K562 (cell line): ENCODE measurements around the gene OR9Q2. TPM values are rescaled to one million over a fixed set of nuclear protein-coding genes. Genes with fewer than 3 reads are reported as not detected.
A peak's percentile ranks its signal among the peaks of the same experiment; 100 is the strongest.

Experiments used
- ATAC-seq: fragments of 200-7000 bp; cut with Tn5 transposase; 3 replicates; pipeline ENCODE4 v1.9.1; 2020; ENCODE audit warnings: moderate library complexity
- BruUV-seq: library from RNA; stranded (reverse); fragments of 400-500 nt; replicated peaks from 2 replicates; lab custom pipeline; 2021; lab: Mats Ljungman, UMichigan
- CTCF ChIA-PET: fragments of 300-600 bp; formaldehyde crosslinking; extraction: SDS; loops from one replicate; lab custom pipeline; 2021; ENCODE audit warnings: low intra/inter-chr PET ratio; lab: Yijun Ruan, JAX
- POLR2A ChIA-PET: fragments of 300-600, 350-650 bp; sonication (Branson Sonifier 250); formaldehyde crosslinking; extraction: SDS; loops from one replicate; lab custom pipeline; 2021; ENCODE audit warnings: antibody characterized with exemption, inconsistent platforms; lab: Yijun Ruan, JAX
- DNase-seq, 4 experiments: peaks; one replicate each; pipeline versions ENCODE4 v3.0.0 to v3.0.0-alpha.2; 2011 to 2018; ENCODE audit warnings: low spot score in 3 of 4, mixed read lengths in 3 of 4; ENCODE audit errors: extremely low read depth in 1 of 4
- FAIRE-seq: peaks from 2 replicates; lab custom pipeline; 2011; peaks lifted over from hg19 to GRCh38; lab: Jason Lieb, UNC
- H2AFZ ChIP-seq: 2 replicates; pipeline ENCODE4 v1.6.0; 2011; ENCODE audit warnings: low read depth, low read length, control low read depth, inconsistent platforms
- H3K27ac ChIP-seq: fragments of 200-600 bp; 3 replicates; pipeline ENCODE4 v1.8.0; 2011; ENCODE audit warnings: low read depth, mild to moderate bottlenecking, control low read depth, inconsistent platforms, low read length, moderate library complexity, mixed read lengths; ENCODE audit errors: extremely low read depth
- H3K27me3 ChIP-seq, 2 experiments: fragments of 300-600 bp in 1 of 2; 2 replicates in 1 of 2; 3 replicates in 1 of 2; pipeline versions ENCODE4 v1.6.0 to v1.8.0; 2011; ENCODE audit warnings: inconsistent platforms in 2 of 2, low read length in 2 of 2, mild to moderate bottlenecking in 1 of 2, mixed read lengths in 1 of 2, moderate library complexity in 1 of 2; ENCODE audit not compliant: control insufficient read depth in 2 of 2, insufficient read depth in 2 of 2
- H3K36me3 ChIP-seq: fragments of 300-600 bp; 3 replicates; pipeline ENCODE4 v1.8.0; 2011; ENCODE audit warnings: mild to moderate bottlenecking, low read length, inconsistent platforms; ENCODE audit not compliant: control insufficient read depth, insufficient read depth
- H3K4me1 ChIP-seq, 2 experiments: fragments of 200-600 bp in 1 of 2; replicated peaks in 1 of 2; 2 replicates in 1 of 2; 3 replicates in 1 of 2; pipeline versions ENCODE4 v1.5.1 to v1.8.0; 2011; ENCODE audit warnings: inconsistent platforms in 2 of 2, low read length in 2 of 2, mild to moderate bottlenecking in 1 of 2, mixed read lengths in 1 of 2, moderate library complexity in 1 of 2; ENCODE audit not compliant: control insufficient read depth in 2 of 2, insufficient read depth in 2 of 2
- H3K4me2 ChIP-seq: 2 replicates; pipeline ENCODE4 v1.6.1; 2011; ENCODE audit warnings: low read length, control low read depth, inconsistent platforms, mixed read lengths; ENCODE audit not compliant: insufficient read depth
- H3K4me3 ChIP-seq: fragments of 200-600 bp; sonication (generic), shearing (Covaris generic); 2 replicates; pipeline ENCODE4 v1.5.1; 2016; ENCODE audit warnings: control low read depth, inconsistent platforms
- H3K79me2 ChIP-seq: fragments of 200-600 bp; 3 replicates; pipeline ENCODE4 v1.8.0; 2011; ENCODE audit warnings: low read length, inconsistent platforms; ENCODE audit not compliant: control insufficient read depth, insufficient read depth
- H3K9ac ChIP-seq, 2 experiments: 2 replicates each; pipeline versions ENCODE4 v1.6.0 to v1.6.1; 2011; ENCODE audit warnings: low read depth in 2 of 2, low read length in 2 of 2, control low read depth in 1 of 2, inconsistent platforms in 1 of 2, mild to moderate bottlenecking in 1 of 2, mixed read lengths in 1 of 2; ENCODE audit not compliant: insufficient read depth in 1 of 2
- H3K9me1 ChIP-seq: one replicate; pipeline ENCODE4 v1.6.0; 2011; ENCODE audit warnings: inconsistent platforms, mild to moderate bottlenecking, low read length, moderate library complexity; ENCODE audit not compliant: control insufficient read depth, insufficient read depth
- H3K9me3 ChIP-seq: replicated peaks from 2 replicates; pipeline ENCODE4 v1.5.1; 2011; ENCODE audit warnings: low read depth, low read length, inconsistent platforms; ENCODE audit not compliant: control insufficient read depth, insufficient read depth
- H4K20me1 ChIP-seq: replicated peaks from 2 replicates; pipeline ENCODE4 v1.6.1; 2011; ENCODE audit warnings: low read length, inconsistent platforms, mixed read lengths; ENCODE audit not compliant: control insufficient read depth, insufficient read depth
- ARNT ChIP-seq, 2 experiments: fragments of 450-650 bp; IDR thresholded peaks; 2 replicates each; pipeline ENCODE4 v1.6.1; 2016; ENCODE audit warnings: mild to moderate bottlenecking in 1 of 2
- ELK3 ChIP-seq: fragments of 450-650 bp; formaldehyde crosslinking; IDR thresholded peaks from 2 replicates; pipeline ENCODE4 v1.4.0; 2020; ENCODE audit warnings: mild to moderate bottlenecking
- IRF1 ChIP-seq: sonication (generic); formaldehyde crosslinking; IDR thresholded peaks from 2 replicates; pipeline ENCODE4 v1.8.0; 2022; ENCODE audit warnings: missing genetic modification reagents, mild to moderate bottlenecking, borderline replicate concordance
- MAFF ChIP-seq: IDR thresholded peaks from 2 replicates; pipeline ENCODE4 v1.6.1; 2012; ENCODE audit warnings: low read length, improper control_type of control experiment
- ZKSCAN1 ChIP-seq: fragments of 150-350 bp; IDR thresholded peaks from 2 replicates; pipeline ENCODE4 v1.6.1; 2016; ENCODE audit warnings: low read depth, low read length
- ZNF316 ChIP-seq: fragments of 450-650 bp; IDR thresholded peaks from 2 replicates; pipeline ENCODE4 v1.6.1; 2016
- WGBS: fragments of 100-300 bp; shearing (Covaris generic); methylation state at CpG from one replicate; pipeline ENCODE4 v1.1.6; 2016; ENCODE audit warnings: low coverage, mixed read lengths; ENCODE audit not compliant: insufficient coverage; ENCODE audit errors: missing lambda C conversion rate; 5-methylcytosine and 5-hydroxymethylcytosine counted together
- in situ Hi-C: fragments of 300-500 bp; cut with MboI; formaldehyde crosslinking; loops from 4 replicates; pipeline ENCODE4 v1.15.0; 2018; ENCODE audit warnings: inconsistent platforms, mixed read lengths
- intact Hi-C: fragments of 100-400 bp; cut with micrococcal nuclease; formaldehyde crosslinking; loops from 2 replicates; pipeline ENCODE4 v1.14.2; 2022
- polyA plus RNA-seq, 8 experiments: library from polyadenylated mRNA; depleted of rRNA in 4 of 8; stranded (reverse) in 5 of 8; unstranded in 3 of 8; fragments of >200 nt; fragmentation: Nextera tagmentation in 2 of 8; fragmentation: Illumina TruSeq in 1 of 8; extraction: Ambion mirVana in 2 of 8; extraction: Trizol in 1 of 8; gene quantifications; 2 replicates each; pipeline versions ENCODE4 v1.2.1 to v1.2.3, GENCODE V29; 2011 to 2014; ENCODE audit warnings: inconsistent platforms in 1 of 8, missing spikeins in 1 of 8
- total RNA-seq, 7 experiments: library from RNA; depleted of rRNA in 6 of 7; stranded (reverse); fragments of >200 nt in 6 of 7; fragmentation: Illumina TruSeq in 2 of 7; extraction: Trizol in 2 of 7; gene quantifications; 2 replicates each; pipeline versions ENCODE4 v1.2.1 to v1.2.3, GENCODE V29; 2011 to 2021; ENCODE audit warnings: low replicate concordance in 1 of 7

OR9Q2 gene
- total and polyA plus RNA-seq, 9 of the 15 experiments (the other 6 are each of a cell fraction or from before 2014, with no cell fraction given), result not detected

- ATAC-seq, result no peak
- intact Hi-C loops, result no loop called here
- WGBS, result under 1% methylated on average over 7 of the region's 7 CpGs
- no peak for FAIRE-seq
- BruUV-seq, result no TSS peak
- no peak overlapping the region for H3K9ac ChIP-seq
- in situ Hi-C loops, result no loop called here
- DNase-seq, result no peak
- H3K36me3 ChIP-seq, result no peaks in the 10 kb centered on the region
- H3K9me3 ChIP-seq, result no peaks in the 10 kb centered on the region
- H3K4me3 ChIP-seq, result no peak overlapping the region
- H3K4me1 ChIP-seq, result no peaks in the 10 kb centered on the region
- H3K27me3 ChIP-seq, result no peaks in the 10 kb centered on the region
- TF ChIP-seq MAFF (no peak), IRF1 (CRISPR knock-in tag) (no peak)
- TF ChIP-seq, all 486 proteins: peak for 0
- ChIA-PET POLR2A (no interaction called here), CTCF (no interaction called here)
- Histone ChIP-seq H3K27ac (no peak overlapping the region), H4K20me1 (no peaks in the 10 kb centered on the region), H3K9me1 (no peaks in the 10 kb centered on the region), H3K4me2 (no peak overlapping the region), H3K79me2 (no peaks in the 10 kb centered on the region), H2AFZ (no peak overlapping the region)
Measured at GRCh38 chr11:58165504-58166106, 23.3 kb upstream of the OR9Q2 start.

- no peak overlapping the region for H2AFZ ChIP-seq
- H3K36me3 ChIP-seq, result no peaks in the 10 kb centered on the region
- intact Hi-C loops (no loop called here), in situ Hi-C loops (no loop called here)
- ATAC-seq (no peak), DNase-seq (no peak), FAIRE-seq (no peak)
- no TSS peak for BruUV-seq
- no peak overlapping the region for H3K9ac ChIP-seq
- H3K79me2 ChIP-seq, result no peaks in the 10 kb centered on the region
- no peaks in the 10 kb centered on the region for H3K4me1 ChIP-seq
- no peaks in the 10 kb centered on the region for H3K9me3 ChIP-seq
- no peaks in the 10 kb centered on the region for H3K27me3 ChIP-seq
- under 1% methylated on average over 5 of the region's 5 CpGs for WGBS
- ChIA-PET POLR2A (interaction anchor here (0.7 kb wide), 1 partner anchor 9 kb away, joined by 3 read pairs; no protein-coding TSS in a partner anchor), CTCF (no interaction called here)
- no peak overlapping the region for H3K27ac ChIP-seq
- no peaks in the 10 kb centered on the region for H3K9me1 ChIP-seq
- H4K20me1 ChIP-seq, result no peaks in the 10 kb centered on the region
- no peak overlapping the region for H3K4me2 ChIP-seq
- H3K4me3 ChIP-seq, result no peak overlapping the region
- TF ChIP-seq ELK3 (CRISPR knock-in tag) (no peak), ZNF316 (0 out of 2 replicates have a peak, but pooled peaks have one; percentile 29), ARNT (IDR thresholded peaks at IDR 0.05) (no peak), ZKSCAN1 (no peak)
Measured at GRCh38 chr11:58177409-58178054, 11.3 kb upstream of the OR9Q2 start.
